HG03066 (cell line): Measurements from ENCODE around the gene RTCB.

ENCODE experiments used
- ATAC-seq: cut with Tn5 transposase; IDR thresholded peaks from one replicate; pipeline ENCODE4 v1.9.1; 2021; ENCODE audit warnings: low read depth; ENCODE audit not compliant: unreplicated experiment

RTCB gene

GRCh38 chr22:32411829-32412592, at the start of gene RTCB:
Gene RTCB (minus strand): TSS chr22:32412247. CDS start chr22:32412156, 91 bp downstream.
- ATAC-seq, result no peak

GRCh38 chr22:32457031-32457430, 45.0 kb upstream of the RTCB start:
- no peak for ATAC-seq

GRCh38 chr22:32448980-32449379, 36.9 kb upstream of the RTCB start:
- no peak for ATAC-seq

- ATAC-seq, result no peak
These were observed 34.3 kb upstream of the RTCB start for GRCh38 chr22:32446321-32446720.

GRCh38 chr22:32444068-32444467, 32.0 kb upstream of the RTCB start:
- no peak for ATAC-seq

- ATAC-seq, result no peak
These were observed 18.3 kb upstream of the RTCB start for GRCh38 chr22:32430352-32430751.

- ATAC-seq, result no peak
These were observed 14.8 kb upstream of the RTCB start for GRCh38 chr22:32426881-32427280.

- no peak for ATAC-seq
These were observed 11.6 kb upstream of the RTCB start for GRCh38 chr22:32423664-32424063.

- ATAC-seq, result no peak
These were observed 10.0 kb upstream of the RTCB start for GRCh38 chr22:32422062-32422461.

- ATAC-seq, result no peak
These were observed 9.4 kb upstream of the RTCB start for GRCh38 chr22:32421484-32421883.

GRCh38 chr22:32417906-32418305, 5.9 kb upstream of the RTCB start:
- ATAC-seq, result no peak

GRCh38 chr22:32416556-32417085, 4.6 kb upstream of the RTCB start:
- no peak for ATAC-seq

- ATAC-seq, result no peak
These were observed 2.1 kb upstream of the RTCB start for GRCh38 chr22:32414191-32414590.

- ATAC-seq, result no peak
These were observed 1.7 kb upstream of the RTCB start for GRCh38 chr22:32413719-32414118.

GRCh38 chr22:32411402-32411801, 645 bp downstream of the RTCB start:
- ATAC-seq, result no peak

GRCh38 chr22:32410459-32410858, 1.6 kb downstream of the RTCB start:
- no peak for ATAC-seq

- ATAC-seq, result no peak
These were observed 2.1 kb downstream of the RTCB start for GRCh38 chr22:32409977-32410376.

- no peak for ATAC-seq
These were observed 4.1 kb downstream of the RTCB start for GRCh38 chr22:32407936-32408335.

GRCh38 chr22:32407312-32407711, 4.7 kb downstream of the RTCB start:
- no peak for ATAC-seq

- ATAC-seq, result no peak
These were observed 8.0 kb downstream of the RTCB start for GRCh38 chr22:32404021-32404420.

- ATAC-seq, result no peak
These were observed 10.6 kb downstream of the RTCB start for GRCh38 chr22:32401486-32401885.

- no peak for ATAC-seq
These were observed 15.3 kb downstream of the RTCB start for GRCh38 chr22:32396746-32397145.
